ENCODE measurements around the gene STK4.

DNA sequence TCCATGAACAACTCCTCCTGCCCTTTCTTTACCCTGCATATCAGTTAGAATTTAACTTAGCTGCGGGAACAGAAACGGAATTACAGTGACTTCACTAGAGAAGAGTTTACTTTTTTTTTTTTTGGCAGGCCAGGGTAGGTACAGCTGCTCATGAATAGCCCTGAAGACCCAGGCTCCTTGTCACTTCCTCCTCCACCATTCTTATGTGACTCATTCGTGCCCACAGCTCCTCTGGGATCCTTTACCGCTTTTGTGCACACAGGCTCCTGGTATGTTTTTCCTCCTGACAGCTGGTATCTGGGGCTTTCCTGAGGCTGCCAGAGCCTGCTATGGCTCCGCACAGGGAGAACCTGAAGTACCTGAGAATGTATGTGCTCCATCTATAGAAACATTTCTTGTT is 138.5 kb downstream of the STK4 start:
- TF ChIP-seq, protein P1, sequence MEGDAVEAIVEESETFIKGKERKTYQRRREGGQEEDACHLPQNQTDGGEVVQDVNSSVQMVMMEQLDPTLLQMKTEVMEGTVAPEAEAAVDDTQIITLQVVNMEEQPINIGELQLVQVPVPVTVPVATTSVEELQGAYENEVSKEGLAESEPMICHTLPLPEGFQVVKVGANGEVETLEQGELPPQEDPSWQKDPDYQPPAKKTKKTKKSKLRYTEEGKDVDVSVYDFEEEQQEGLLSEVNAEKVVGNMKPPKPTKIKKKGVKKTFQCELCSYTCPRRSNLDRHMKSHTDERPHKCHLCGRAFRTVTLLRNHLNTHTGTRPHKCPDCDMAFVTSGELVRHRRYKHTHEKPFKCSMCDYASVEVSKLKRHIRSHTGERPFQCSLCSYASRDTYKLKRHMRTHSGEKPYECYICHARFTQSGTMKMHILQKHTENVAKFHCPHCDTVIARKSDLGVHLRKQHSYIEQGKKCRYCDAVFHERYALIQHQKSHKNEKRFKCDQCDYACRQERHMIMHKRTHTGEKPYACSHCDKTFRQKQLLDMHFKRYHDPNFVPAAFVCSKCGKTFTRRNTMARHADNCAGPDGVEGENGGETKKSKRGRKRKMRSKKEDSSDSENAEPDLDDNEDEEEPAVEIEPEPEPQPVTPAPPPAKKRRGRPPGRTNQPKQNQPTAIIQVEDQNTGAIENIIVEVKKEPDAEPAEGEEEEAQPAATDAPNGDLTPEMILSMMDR (IDR thresholded peaks at IDR 0.05; ENCODE audit: extremely low read depth in 1 of 2, insufficient read depth in 1 of 2, low read depth in 1 of 2, low read length in 2 of 2) = no peak
- TF ChIP-seq POLR2A (IDR thresholded peaks at IDR 0.05; ENCODE audit: low read depth, low read length) (no peak), EZH2 (IDR thresholded peaks at IDR 0.05; ENCODE audit: borderline replicate concordance, low read depth, low read length, severe bottlenecking) (no peak), JUN (IDR thresholded peaks at IDR 0.05; ENCODE audit: borderline replicate concordance, insufficient read depth, insufficient read length, low read depth) (no peak), POLR2AphosphoS5 (IDR thresholded peaks at IDR 0.05; ENCODE audit: insufficient read depth, low read depth, low read length) (no peak), MYC (IDR thresholded peaks at IDR 0.05; ENCODE audit: low read depth, low read length) (no peak), GATA2 (IDR thresholded peaks at IDR 0.05; ENCODE audit: insufficient read depth, insufficient read length, low read depth, low read length) (no peak), FOS (IDR thresholded peaks at IDR 0.05; ENCODE audit: borderline replicate concordance, insufficient read depth, low read length) (peak; percentile 50)
- TF ChIP-seq, protein P2, sequence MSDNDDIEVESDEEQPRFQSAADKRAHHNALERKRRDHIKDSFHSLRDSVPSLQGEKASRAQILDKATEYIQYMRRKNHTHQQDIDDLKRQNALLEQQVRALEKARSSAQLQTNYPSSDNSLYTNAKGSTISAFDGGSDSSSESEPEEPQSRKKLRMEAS (IDR thresholded peaks at IDR 0.05; ENCODE audit: insufficient read depth, insufficient read length) = no peak

Data from endothelial cell of umbilical vein (primary cell).